Tibial artery (tissue), 4 donors: Measurements from ENCODE around the gene HMG20A.

ENCODE experiments used
- DNase-seq, 2 donors: peaks; one replicate each; pipeline ENCODE4 v3.0.0-alpha.2; 2019
- H3K27ac ChIP-seq, 2 donors: fragments of 200-600 bp; sonication (generic) in 1 of 2; 1 replicate in 1 of 2; 2 replicates in 1 of 2; pipeline ENCODE4 v1.5.1; 2018 to 2019; ENCODE audit warnings: mild to moderate bottlenecking in 1 of 2
- H3K27me3 ChIP-seq, 2 donors: fragments of 200-600 bp; sonication (generic) in 1 of 2; one replicate each; pipeline versions ENCODE4 v1.5.1 to v1.6.0; 2016 to 2019
- H3K36me3 ChIP-seq, 3 donors: fragments of 200-600 bp; sonication (generic) in 2 of 3; one replicate each; pipeline ENCODE4 v1.5.1; 2016 to 2019; ENCODE audit warnings: mild to moderate bottlenecking in 2 of 3
- H3K4me1 ChIP-seq, 4 donors: fragments of 200-600 bp; sonication (generic) in 2 of 4; 1 replicate in 3 of 4; 2 replicates in 1 of 4; pipeline ENCODE4 v1.5.1; 2016 to 2019
- H3K4me3 ChIP-seq, 2 donors: fragments of 200-600 bp; sonication (generic) in 1 of 2; 1 replicate in 1 of 2; 2 replicates in 1 of 2; pipeline ENCODE4 v1.5.1; 2018 to 2019; ENCODE audit warnings: mild to moderate bottlenecking in 2 of 2
- H3K9me3 ChIP-seq, 3 donors: fragments of 200-600 bp; sonication (generic) in 1 of 3; one replicate each; pipeline ENCODE4 v1.5.1; 2016 to 2019
- CTCF ChIP-seq, 2 experiments: fragments of 200-600 bp in 1 of 2; fragments of 450-650 bp in 1 of 2; IDR thresholded peaks; one replicate each; pipeline ENCODE4 v1.5.1; 2017 to 2019; ENCODE audit warnings: antibody characterized with exemption in 2 of 2, mild to moderate bottlenecking in 1 of 2, moderate library complexity in 1 of 2
- intact Hi-C: fragments of 100-400 bp; cut with DNase I; formaldehyde crosslinking; loops from one replicate; pipeline ENCODE4 v1.15.0; 2023; ENCODE audit warnings: low total_unique reads

HMG20A gene

GRCh38 chr15:77510066-77511057, 89.7 kb downstream of the HMG20A start:
- no peaks in the 10 kb centered on the region for H3K9me3 ChIP-seq
- peaks cover 0 to 39% (median 31%) of the 10 kb centered on the region in 4 donors for H3K4me1 ChIP-seq
- peak in 1 of 2 donors; percentile 38 for DNase-seq
- no peak for TF ChIP-seq CTCF (IDR thresholded peaks at IDR 0.05)
- H3K27ac ChIP-seq: no peak overlapping the region
- no peak overlapping the region for H3K4me3 ChIP-seq
- H3K27me3 ChIP-seq: no peaks in the 10 kb centered on the region
- intact Hi-C loops: no loop called here
- no peaks in the 10 kb centered on the region for H3K36me3 ChIP-seq

- no peak overlapping the region for H3K27ac ChIP-seq
- no peak for TF ChIP-seq CTCF (IDR thresholded peaks at IDR 0.05)
- intact Hi-C loops: no loop called here
- H3K9me3 ChIP-seq: no peaks in the 10 kb centered on the region
- no peaks in the 10 kb centered on the region for H3K27me3 ChIP-seq
- no peak overlapping the region for H3K4me3 ChIP-seq
- peaks cover 0 to 29% (median 25%) of the 10 kb centered on the region in 4 donors for H3K4me1 ChIP-seq
- no peaks in the 10 kb centered on the region for H3K36me3 ChIP-seq
- no peak for DNase-seq
These were observed 91.2 kb downstream of the HMG20A start for GRCh38 chr15:77511869-77512268.

- intact Hi-C loops: no loop called here
- H3K4me3 ChIP-seq: no peak overlapping the region
- H3K27ac ChIP-seq: no peak overlapping the region
These were observed 92.5 kb downstream of the HMG20A start for GRCh38 chr15:77513226-77513625.

GRCh38 chr15:77514641-77515402, 94.1 kb downstream of the HMG20A start:
- H3K4me3 ChIP-seq: no peak overlapping the region
- H3K9me3 ChIP-seq: no peaks in the 10 kb centered on the region
- H3K4me1 ChIP-seq: no peaks in the 10 kb centered on the region
- DNase-seq: peak in 1 of 2 donors; percentile 51
- H3K36me3 ChIP-seq: no peaks in the 10 kb centered on the region
- TF ChIP-seq CTCF (IDR thresholded peaks at IDR 0.05): no peak
- no peak overlapping the region for H3K27ac ChIP-seq
- no peaks in the 10 kb centered on the region for H3K27me3 ChIP-seq
- intact Hi-C loops: no loop called here

More at GRCh38 chr15:77513226-77513625, 92.5 kb downstream of the HMG20A start:
- peak in 1 of 2 donors; percentile 13 for DNase-seq
- TF ChIP-seq CTCF (IDR thresholded peaks at IDR 0.05): no peak
- Histone ChIP-seq H3K4me1 (peaks cover 0 to 15% (median 11%) of the 10 kb centered on the region in 4 donors), H3K36me3 (no peaks in the 10 kb centered on the region), H3K27me3 (no peaks in the 10 kb centered on the region), H3K9me3 (no peaks in the 10 kb centered on the region)

GRCh38 chr15:77515613-77516012, 94.9 kb downstream of the HMG20A start:
- Histone ChIP-seq H3K27ac (no peak overlapping the region), H3K27me3 (no peaks in the 10 kb centered on the region), H3K9me3 (no peaks in the 10 kb centered on the region), H3K4me3 (no peak overlapping the region), H3K4me1 (no peaks in the 10 kb centered on the region), H3K36me3 (no peaks in the 10 kb centered on the region)
- no peak for TF ChIP-seq CTCF (IDR thresholded peaks at IDR 0.05)
- DNase-seq: peak in 1 of 2 donors; percentile 21
- intact Hi-C loops: no loop called here
